NOMO-1 (cell line): ENCODE results near the gene CHRNA9.
"Not testable (repeated sequence)": the region's sequence is repeated elsewhere in the genome, so short reads cannot be mapped to it uniquely, and the experiment has no call there.

ENCODE experiments used
- DNase-seq, 2 experiments: peaks; one replicate each; lab custom pipeline; 2025; ENCODE audit not compliant: unreplicated experiment in 2 of 2; lab: John Stamatoyannopoulos, UW

Gene CHRNA9

DNA sequence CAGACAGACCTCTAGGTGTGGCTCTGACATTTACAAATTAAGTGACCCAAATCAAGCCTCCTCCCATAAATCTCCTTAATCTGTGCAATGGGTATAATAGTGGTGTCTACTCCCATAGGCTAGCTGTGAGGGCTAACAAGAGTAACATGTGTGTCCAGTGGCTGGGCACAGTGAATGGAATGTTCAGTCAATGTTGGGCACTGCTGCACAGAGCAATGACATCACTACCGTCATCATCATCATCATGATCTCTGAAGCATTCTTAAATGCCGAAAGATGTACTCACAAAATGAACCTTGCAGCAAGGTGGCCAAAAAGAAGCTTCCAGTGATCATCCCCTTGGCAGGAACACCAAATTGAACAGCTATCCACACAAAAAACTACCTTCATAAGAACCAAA, 43.5 kb downstream of the CHRNA9 start:
- no peak for DNase-seq

DNA sequence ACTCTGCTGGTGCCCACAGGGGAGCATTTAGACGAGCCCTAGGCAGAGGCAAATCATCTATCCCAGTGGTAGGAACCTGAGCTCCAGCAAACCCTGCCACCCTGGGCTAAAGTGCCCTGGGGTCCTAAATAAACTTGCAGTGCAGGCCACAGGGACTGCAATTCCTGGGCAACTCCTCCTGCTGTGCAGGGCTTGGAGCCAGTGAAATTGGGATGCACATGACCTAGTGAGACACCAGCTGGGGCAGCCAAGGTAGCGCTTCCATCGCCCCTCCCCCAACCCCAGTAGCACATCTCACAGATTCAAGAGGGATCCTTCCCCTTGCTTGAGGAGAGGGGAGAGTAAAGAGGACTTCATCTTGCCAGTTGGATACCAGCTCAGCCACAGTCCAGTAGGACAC, 44.1 kb downstream of the CHRNA9 start:
- no peak for DNase-seq

DNA sequence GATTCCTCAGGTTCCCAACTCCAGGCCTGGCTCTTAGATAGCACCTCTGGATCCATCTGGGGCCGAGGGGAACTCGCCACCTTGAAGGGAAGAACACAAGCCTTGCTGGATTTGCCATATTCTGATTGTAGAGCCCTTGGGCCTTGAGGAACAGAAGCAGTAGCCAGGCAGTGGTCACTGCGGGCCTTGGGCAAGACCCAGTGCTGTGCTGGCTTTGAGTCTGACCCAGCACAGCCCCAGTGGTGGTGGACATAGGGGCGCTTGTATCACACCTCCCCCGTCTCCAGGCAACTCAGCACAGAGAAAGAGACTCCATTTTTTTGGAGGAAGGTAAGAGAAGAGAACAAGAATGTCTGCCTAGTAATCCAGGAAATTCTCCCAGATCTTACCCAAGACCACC, 45.5 kb downstream of the CHRNA9 start:
- DNase-seq, result no peak

DNA sequence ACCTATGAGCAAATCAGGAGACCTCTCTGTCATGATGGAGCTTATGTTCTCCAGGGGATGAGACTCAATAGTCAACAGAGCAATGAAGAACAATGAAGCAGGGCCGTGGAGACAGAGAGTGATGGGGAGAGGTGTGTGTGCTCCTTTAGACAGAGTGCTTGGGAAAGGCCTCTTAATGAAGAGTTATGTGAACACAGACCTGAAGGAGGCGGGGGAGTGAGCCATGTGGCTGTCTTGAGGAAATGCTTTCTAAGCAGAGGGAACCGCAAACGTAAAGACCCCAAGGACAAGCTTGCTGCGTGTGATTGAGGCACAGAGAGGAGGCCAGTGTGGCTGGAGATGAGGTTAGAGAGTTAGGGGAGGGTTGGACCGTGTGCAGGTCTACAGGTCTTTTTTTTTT, 53.1 kb downstream of the CHRNA9 start:
- DNase-seq, result no peak

DNA sequence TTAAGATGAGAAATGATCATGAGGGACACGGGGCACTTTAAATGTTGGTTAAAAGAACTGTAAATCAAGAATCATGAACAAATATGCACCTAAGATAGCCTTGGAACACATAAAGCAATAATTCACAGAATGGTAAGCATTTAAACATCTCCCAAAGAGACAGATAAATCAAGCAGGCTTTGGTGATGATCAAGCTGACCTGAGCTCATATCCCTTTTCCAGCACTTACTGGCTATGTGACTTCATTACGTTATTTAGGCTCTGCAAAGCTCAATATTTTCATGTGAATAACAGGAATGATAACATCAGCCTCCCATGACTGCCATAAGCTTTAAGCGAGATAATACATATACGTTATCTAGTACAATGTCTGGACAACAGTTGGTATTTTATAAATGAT, 54.9 kb downstream of the CHRNA9 start:
- DNase-seq, result no peak

DNA sequence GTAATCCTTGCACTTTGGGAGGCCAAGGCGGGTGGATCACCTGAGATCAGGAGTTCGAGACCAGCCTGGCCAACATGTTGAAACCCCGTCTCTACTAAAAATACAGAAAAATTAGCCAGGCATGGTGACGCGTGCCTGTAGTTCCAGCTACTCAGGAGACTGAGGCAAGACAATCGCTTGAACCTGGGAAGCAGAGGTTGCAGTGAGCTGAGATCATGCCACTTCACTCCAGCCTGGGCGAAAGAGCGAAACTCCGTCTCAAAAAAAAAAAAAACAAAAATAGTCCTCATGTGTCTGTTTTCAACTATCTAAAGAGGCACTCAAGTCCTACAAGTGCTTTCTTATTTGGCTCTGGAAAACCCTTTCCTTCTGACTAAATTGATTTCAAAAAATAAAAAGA, 57.1 kb downstream of the CHRNA9 start:
- not testable (repeated sequence) for DNase-seq

DNA sequence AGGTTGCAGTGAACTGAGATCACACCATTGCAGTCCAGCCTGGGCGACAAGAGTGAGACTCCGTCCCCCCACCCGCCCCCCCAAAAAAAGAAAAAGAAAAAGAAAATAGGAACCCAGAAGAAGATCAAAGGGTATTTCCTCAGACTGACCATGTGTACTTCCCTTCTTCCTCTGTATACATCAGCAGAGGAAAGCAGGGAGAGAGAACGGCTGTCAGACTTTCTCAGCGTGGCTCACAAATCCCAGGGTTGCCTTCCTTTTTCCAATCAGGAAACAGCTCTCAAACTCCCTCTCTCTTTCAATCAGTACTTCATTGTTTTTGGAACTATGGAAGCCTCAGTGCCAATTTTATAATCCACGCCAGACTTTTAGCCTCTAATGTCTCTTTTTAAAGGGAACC, 59.1 kb downstream of the CHRNA9 start:
- no peak for DNase-seq

DNA sequence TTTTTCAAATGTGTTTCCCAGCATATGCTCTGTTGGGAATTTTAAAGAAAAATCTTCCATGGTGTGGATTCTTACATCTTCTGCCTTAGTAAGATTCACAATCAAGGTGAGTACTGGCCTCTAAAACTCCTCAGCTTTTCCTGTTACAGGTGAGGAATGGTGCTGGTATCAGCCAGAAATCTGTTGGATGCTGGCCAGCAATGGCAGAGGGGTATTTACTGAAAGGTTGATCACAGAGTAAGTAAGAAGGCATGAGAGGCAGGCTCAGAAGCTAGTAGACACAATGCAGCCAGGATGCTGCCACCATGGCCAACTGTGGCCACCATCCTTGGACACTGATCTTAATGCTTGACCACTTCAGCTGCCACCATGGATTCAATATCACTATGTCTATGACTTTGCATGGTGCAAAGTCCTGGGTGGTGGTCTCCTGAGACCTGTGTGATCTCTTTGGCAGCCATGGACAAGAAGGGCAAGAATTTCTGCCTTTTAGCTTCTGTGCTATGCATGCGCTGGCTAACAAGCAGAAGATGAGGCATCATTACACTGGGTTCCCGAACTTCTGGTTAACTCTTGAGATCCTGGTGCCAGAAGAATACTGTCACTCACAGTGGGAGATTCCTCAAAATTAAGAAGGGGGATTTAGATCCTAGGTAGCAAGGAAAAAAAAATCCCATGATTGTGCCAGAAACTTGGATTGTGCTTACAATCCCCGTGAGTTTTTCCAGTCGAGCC, 60.2 kb downstream of the CHRNA9 start:
- no peak for DNase-seq

DNA sequence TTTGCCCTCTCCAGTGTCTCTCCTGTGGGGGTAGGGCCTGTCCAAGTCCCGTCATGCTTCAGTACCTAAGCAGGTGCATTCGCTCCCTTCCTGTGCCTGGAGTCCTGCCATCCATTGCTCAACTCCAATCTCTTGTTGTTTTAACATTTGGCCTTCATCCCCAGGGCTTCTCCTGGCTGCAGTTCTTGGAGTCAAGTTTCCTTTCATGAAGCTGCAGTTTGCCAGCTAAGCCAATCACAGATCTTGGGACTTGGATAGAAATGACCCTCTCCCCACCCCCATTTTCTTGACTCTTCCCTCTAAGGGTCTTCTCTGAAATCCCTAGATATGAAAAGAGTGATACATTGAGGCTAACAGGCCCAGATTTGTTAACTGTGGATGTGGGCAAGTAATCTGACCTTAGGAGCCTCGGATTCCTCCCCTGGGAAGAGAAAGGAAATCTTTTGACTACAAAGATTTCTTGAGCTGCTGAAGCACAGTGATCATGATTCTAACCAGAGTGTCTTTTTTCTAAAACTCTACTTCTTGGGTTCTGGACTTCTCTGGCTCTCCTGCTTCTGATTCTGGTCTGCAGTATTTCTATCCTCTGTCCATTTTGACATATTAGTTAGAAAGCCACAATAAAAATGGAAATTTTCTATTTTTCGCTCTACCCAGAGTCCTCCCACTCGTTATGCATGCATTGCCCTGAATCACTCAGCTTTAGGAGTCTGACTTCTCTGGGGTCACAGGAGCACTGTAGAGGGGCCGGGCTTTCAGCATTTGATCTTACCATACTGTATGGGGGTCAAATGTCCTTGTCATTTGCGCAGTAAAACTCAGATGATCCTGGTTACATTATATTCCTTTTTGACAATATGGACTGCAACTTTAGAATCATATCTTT, 61.0 kb downstream of the CHRNA9 start:
- DNase-seq, result no peak

DNA sequence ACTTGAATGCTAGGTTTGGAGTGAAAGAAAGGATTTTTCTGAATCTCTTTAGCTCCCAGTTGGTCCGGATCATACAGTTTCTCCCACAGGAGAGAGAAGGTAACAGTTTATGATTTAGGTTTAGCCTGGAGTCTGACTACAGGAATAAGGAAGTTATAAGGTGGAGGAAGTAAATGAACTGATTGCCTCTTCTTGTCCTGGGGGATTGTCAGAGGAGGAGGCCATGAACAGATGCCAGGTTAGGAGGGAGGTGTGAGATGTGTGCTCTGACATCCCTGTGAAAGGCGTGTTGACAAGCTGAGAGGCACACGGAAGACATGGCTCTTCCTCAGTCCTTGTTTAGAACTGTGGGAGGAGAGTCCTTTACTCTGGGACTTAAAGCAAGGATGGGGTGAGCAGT, 64.4 kb downstream of the CHRNA9 start:
- no peak for DNase-seq

DNA sequence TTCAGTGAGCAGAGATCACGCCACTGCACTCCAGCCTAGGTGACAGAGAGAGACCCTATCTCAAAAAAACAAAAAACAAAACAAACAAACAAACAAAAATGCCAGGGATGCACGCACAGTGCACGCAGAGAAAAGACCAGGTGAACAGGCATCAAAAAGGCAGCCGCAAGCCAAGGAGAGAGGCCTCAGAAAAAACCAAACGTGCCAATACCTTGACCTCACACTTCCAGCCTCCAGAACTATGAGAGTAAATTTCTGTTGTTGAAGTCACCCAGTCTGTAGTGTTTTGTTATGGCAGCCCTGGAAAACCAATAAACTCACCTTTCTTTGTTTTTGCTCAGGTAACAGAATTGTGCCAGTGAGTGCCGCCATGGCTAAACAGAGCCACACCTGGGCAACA, 66.0 kb downstream of the CHRNA9 start:
- no peak for DNase-seq

DNA sequence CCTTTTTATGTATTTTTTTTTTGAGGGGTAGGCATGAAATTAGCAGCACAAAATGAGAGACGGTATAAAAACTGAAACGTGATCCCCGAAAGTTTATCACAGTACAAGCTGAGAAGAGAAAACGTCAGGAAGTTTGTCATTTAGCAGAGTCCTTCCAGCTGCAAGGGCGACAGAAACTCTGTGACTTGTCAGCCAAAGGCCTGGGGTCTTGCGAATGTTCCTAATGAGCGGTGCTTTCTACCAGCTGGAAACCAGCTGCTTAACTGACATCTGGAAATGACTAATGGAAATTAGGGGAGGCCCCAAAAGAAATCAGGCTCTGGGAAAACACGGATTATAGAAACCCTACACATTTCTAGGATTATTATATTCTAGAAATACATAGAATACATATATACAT, 66.5 kb downstream of the CHRNA9 start:
- DNase-seq, result no peak

DNA sequence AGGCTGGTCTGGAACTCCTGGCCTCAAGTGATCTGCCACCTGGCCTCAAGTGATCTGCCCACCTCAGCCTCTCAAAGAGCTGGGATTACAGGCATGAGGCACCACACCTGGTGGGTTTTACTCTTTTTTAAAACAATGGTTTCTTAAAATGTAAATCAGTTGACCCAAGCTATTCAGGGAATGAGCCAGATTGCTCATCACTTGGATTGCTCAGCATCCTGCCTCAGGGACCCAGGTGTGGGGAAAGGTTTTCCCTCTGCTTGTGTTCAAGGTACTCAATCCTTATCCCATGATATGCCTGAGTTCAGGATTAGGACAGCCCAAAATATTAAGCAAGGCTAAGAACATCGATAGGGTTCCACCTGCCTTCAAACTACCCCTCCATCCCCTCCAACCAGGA, 67.4 kb downstream of the CHRNA9 start:
- no peak for DNase-seq

DNA sequence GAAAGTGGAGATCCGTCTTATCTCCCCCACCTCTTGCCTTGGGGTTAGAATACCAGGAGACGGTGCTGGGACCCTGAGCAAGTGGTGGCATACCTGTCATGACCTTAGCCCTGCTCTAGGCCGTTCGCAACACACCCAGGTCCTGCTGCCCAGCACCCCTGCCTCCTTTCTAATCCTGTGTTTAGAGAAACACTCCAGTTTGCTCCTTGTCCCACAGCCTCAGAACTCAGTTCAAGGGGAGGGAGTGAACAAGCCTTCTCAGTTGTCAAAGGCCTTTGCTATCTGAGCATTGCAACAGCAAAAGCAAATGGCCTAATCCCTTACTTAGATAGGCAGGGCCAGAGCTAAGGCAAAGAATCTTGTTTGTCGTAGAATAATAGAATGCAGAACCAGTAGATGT, 67.9 kb downstream of the CHRNA9 start:
- no peak for DNase-seq
